IMR-90 (cell line): Measurements from ENCODE around the gene RYR3. TPM values are rescaled to one million over a fixed set of nuclear protein-coding genes. Genes with fewer than 3 reads are reported as not detected.

ENCODE experiments used
- ATAC-seq: fragments of 200-7000 bp; cut with Tn5 transposase; 2 replicates; pipeline ENCODE4 v1.9.1; 2020; ENCODE audit warnings: low read depth, mild to moderate bottlenecking, moderate library complexity
- BruUV-seq: library from RNA; stranded (reverse); fragments of 400-500 nt; replicated peaks from 2 replicates; lab custom pipeline; 2021; lab: Mats Ljungman, UMichigan
- CTCF ChIA-PET: fragments of 300-600 bp; formaldehyde crosslinking; extraction: SDS; loops from one replicate; lab custom pipeline; 2021; ENCODE audit warnings: antibody characterized with exemption; lab: Yijun Ruan, JAX
- POLR2A ChIA-PET: fragments of 300-600 bp; sonication (Branson Sonifier 250); formaldehyde crosslinking; loops from one replicate; lab custom pipeline; 2022; ENCODE audit warnings: antibody characterized with exemption; ENCODE audit not compliant: unreplicated experiment; lab: Charles Lee
- DNase-seq: peaks from one replicate; pipeline ENCODE4 v3.0.0; 2013
- H2AFZ ChIP-seq: replicated peaks from 2 replicates; pipeline ENCODE3; 2013; ENCODE audit warnings: low read length, mild to moderate bottlenecking; ENCODE audit not compliant: poor library complexity
- H2AK5ac ChIP-seq: 2 replicates; pipeline ENCODE4 v1.6.1; 2013; ENCODE audit warnings: low read depth, low read length, inconsistent platforms
- H2AK9ac ChIP-seq: replicated peaks from 2 replicates; pipeline ENCODE3; 2013; ENCODE audit warnings: mild to moderate bottlenecking, low read depth, low read length, moderate library complexity; ENCODE audit not compliant: poor library complexity
- H2BK120ac ChIP-seq: 2 replicates; pipeline ENCODE4 v1.6.1; 2013; ENCODE audit warnings: low read depth, low read length, inconsistent platforms
- H2BK15ac ChIP-seq: 3 replicates; pipeline ENCODE4 v1.6.1; 2013; ENCODE audit warnings: low read depth, low read length, inconsistent platforms
- H2BK20ac ChIP-seq: 2 replicates; pipeline ENCODE4 v1.6.1; 2013; ENCODE audit warnings: low read depth, mild to moderate bottlenecking, inconsistent platforms, low read length, moderate library complexity
- H2BK5ac ChIP-seq: 2 replicates; pipeline ENCODE4 v1.6.1; 2013; ENCODE audit warnings: mild to moderate bottlenecking, low read depth, low read length, inconsistent platforms; ENCODE audit not compliant: poor library complexity, severe bottlenecking
- H3K14ac ChIP-seq: replicated peaks from 2 replicates; pipeline ENCODE4 v1.6.1; 2013; ENCODE audit warnings: low read depth, low read length, inconsistent platforms
- H3K18ac ChIP-seq: 2 replicates; pipeline ENCODE4 v1.6.1; 2013; ENCODE audit warnings: low read depth, low read length, control low read depth
- H3K23ac ChIP-seq: 2 replicates; pipeline ENCODE4 v1.6.1; 2013; ENCODE audit warnings: low read depth, low read length, inconsistent platforms
- H3K27ac ChIP-seq: 2 replicates; pipeline ENCODE4 v1.5.1; 2013; ENCODE audit warnings: mild to moderate bottlenecking, control low read depth, low read length; ENCODE audit not compliant: insufficient read depth
- H3K27me3 ChIP-seq: 2 replicates; pipeline ENCODE4 v1.6.1; 2013; ENCODE audit warnings: low read length; ENCODE audit not compliant: control insufficient read depth, insufficient read depth
- H3K36me3 ChIP-seq: 2 replicates; pipeline ENCODE4 v1.6.1; 2013; ENCODE audit warnings: low read length, mixed read lengths; ENCODE audit not compliant: control insufficient read depth, insufficient read depth
- H3K4ac ChIP-seq: 2 replicates; pipeline ENCODE4 v1.6.1; 2013; ENCODE audit warnings: low read depth, low read length, inconsistent platforms
- H3K4me1 ChIP-seq: 2 replicates; pipeline ENCODE4 v1.6.1; 2013; ENCODE audit warnings: low read length, mixed read lengths; ENCODE audit not compliant: control insufficient read depth, insufficient read depth
- H3K4me2 ChIP-seq: 2 replicates; pipeline ENCODE4 v1.6.1; 2013; ENCODE audit warnings: low read depth, mild to moderate bottlenecking, control low read depth, low read length, moderate library complexity
- H3K4me3 ChIP-seq: 2 replicates; pipeline ENCODE4 v1.5.1; 2013; ENCODE audit warnings: low read depth, mild to moderate bottlenecking, control low read depth, low read length, moderate library complexity; ENCODE audit not compliant: insufficient read depth
- H3K56ac ChIP-seq: 2 replicates; pipeline ENCODE4 v1.6.1; 2013; ENCODE audit warnings: low read length, inconsistent platforms; ENCODE audit not compliant: insufficient read depth; ENCODE audit errors: extremely low read depth
- H3K79me1 ChIP-seq, 2 experiments: 2 replicates each; pipeline ENCODE4 v1.6.1; 2013; ENCODE audit warnings: low read length in 2 of 2, inconsistent platforms in 1 of 2, low read depth in 1 of 2
- H3K9ac ChIP-seq: 2 replicates; pipeline ENCODE4 v1.6.1; 2013; ENCODE audit warnings: low read depth, low read length, control low read depth
- H3K9me1 ChIP-seq: 2 replicates; pipeline ENCODE4 v1.6.1; 2013; ENCODE audit warnings: low read length, inconsistent platforms; ENCODE audit not compliant: insufficient read depth
- H3K9me3 ChIP-seq: 2 replicates; pipeline ENCODE4 v1.6.1; 2013; ENCODE audit warnings: low read length; ENCODE audit not compliant: control insufficient read depth, insufficient read depth
- H4K20me1 ChIP-seq: 2 replicates; pipeline ENCODE4 v1.6.1; 2013; ENCODE audit warnings: low read length, inconsistent platforms; ENCODE audit not compliant: insufficient read depth
- H4K5ac ChIP-seq: 2 replicates; pipeline ENCODE4 v1.6.1; 2013; ENCODE audit warnings: mild to moderate bottlenecking, low read depth, low read length, control low read depth
- H4K8ac ChIP-seq, 2 experiments: 2 replicates each; pipeline ENCODE4 v1.6.1; 2013; ENCODE audit warnings: low read depth in 2 of 2, low read length in 2 of 2, control low read depth in 1 of 2, inconsistent platforms in 1 of 2
- H4K91ac ChIP-seq: 2 replicates; pipeline ENCODE4 v1.6.1; 2013; ENCODE audit warnings: low read depth, low read length, inconsistent platforms; ENCODE audit not compliant: insufficient read depth
- BHLHE40 ChIP-seq: fragments of 150-350 bp; IDR thresholded peaks from 2 replicates; pipeline ENCODE4 v1.6.1; 2016; ENCODE audit warnings: mild to moderate bottlenecking, low read depth, low read length
- CHD1 ChIP-seq: IDR thresholded peaks from 2 replicates; pipeline ENCODE4 v1.6.1; 2012; ENCODE audit warnings: low read depth, low read length, improper control_type of control experiment
- FOS ChIP-seq: fragments of 150-350 bp; IDR thresholded peaks from 2 replicates; pipeline ENCODE4 v1.6.1; 2016; ENCODE audit warnings: low read depth, low read length
- MAZ ChIP-seq: IDR thresholded peaks from 2 replicates; pipeline ENCODE4 v1.6.1; 2012; ENCODE audit warnings: low read depth, mild to moderate bottlenecking, low read length, improper control_type of control experiment, moderate library complexity, borderline replicate concordance
- NFE2L2 ChIP-seq: fragments of 150-350 bp; IDR thresholded peaks from 2 replicates; pipeline ENCODE4 v1.6.1; 2016; ENCODE audit warnings: low read depth, mild to moderate bottlenecking, low read length
- USF2 ChIP-seq: fragments of 150-350 bp; IDR thresholded peaks from 2 replicates; pipeline ENCODE4 v1.6.1; 2017; ENCODE audit warnings: mild to moderate bottlenecking, antibody characterized with exemption, low read length, low read depth
- WGBS, 2 experiments: methylation state at CpG; one replicate each; pipeline versions ENCODE4 v1.1.5 to v1.1.7; 2013; ENCODE audit warnings: missing lambda C conversion rate in 2 of 2; ENCODE audit not compliant: insufficient read length in 1 of 2; ENCODE audit errors: extremely low coverage in 2 of 2; 5-methylcytosine and 5-hydroxymethylcytosine counted together
- dilution Hi-C: fragments of 300-500 bp; cut with HindIII; formaldehyde crosslinking; loops from one replicate; pipeline ENCODE4 v1.14.3; 2018; ENCODE audit warnings: low sequenced_read_pairs; ENCODE audit not compliant: unreplicated experiment
- in situ Hi-C: fragments of 300-500 bp; cut with MboI; formaldehyde crosslinking; loops from 3 replicates; pipeline ENCODE4 v1.14.3; 2019; ENCODE audit warnings: low sequenced_read_pairs, inconsistent platforms, mixed read lengths
- intact Hi-C: fragments of 100-400 bp; cut with micrococcal nuclease; formaldehyde crosslinking; loops from 2 replicates; pipeline ENCODE4 v1.10.0; 2022
- polyA plus RNA-seq, 3 experiments: library from polyadenylated mRNA; depleted of rRNA; stranded (reverse); fragments of >200 nt; gene quantifications; 2 replicates each; pipeline ENCODE4 v1.2.3, GENCODE V29; 2012; ENCODE audit warnings: low replicate concordance in 1 of 3
- total RNA-seq: library from RNA; depleted of rRNA; stranded (reverse); fragments of >200 nt; gene quantifications from 2 replicates; pipeline ENCODE4 v1.2.3, GENCODE V29; 2012

RYR3 gene
- total and polyA plus RNA-seq, 2 of the 4 experiments (the other 2 are of a cell fraction): 0.18 TPM; not detected in 1

DNA sequence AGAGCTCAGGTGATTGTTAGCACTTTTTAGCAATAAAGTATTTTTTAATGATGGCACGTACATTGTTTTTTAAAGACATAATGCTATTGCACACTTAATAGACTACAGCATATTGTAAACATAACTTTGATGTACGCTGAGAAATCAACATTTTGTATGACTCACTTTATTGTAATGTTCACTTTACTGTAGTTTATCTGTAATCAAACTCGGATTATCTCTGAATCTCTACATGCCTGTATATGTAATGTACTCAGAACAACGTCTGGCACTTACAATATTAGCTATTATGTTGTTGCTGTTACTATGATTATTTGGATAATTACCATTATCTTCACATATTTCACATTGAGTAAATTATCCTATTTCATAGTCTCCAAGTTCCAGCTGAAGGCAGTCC, 519.6 kb downstream of the RYR3 start:
- DNase-seq (no peak), ATAC-seq (no peak)
- Histone ChIP-seq H3K27ac (no peak overlapping the region), H2BK5ac (no peak overlapping the region), H3K4ac (no peak overlapping the region), H4K20me1 (no peaks in the 10 kb centered on the region), H2AFZ (no peak overlapping the region), H3K4me3 (no peak overlapping the region), H3K9me1 (no peaks in the 10 kb centered on the region), H2BK15ac (no peak overlapping the region), H3K9ac (no peak overlapping the region), H4K8ac (no peak overlapping the region), H3K23ac (no peak overlapping the region), H2BK20ac (no peak overlapping the region), H4K5ac (no peak overlapping the region), H2AK9ac (no peak overlapping the region), H3K4me1 (no peaks in the 10 kb centered on the region), H3K18ac (no peak overlapping the region), H4K91ac (no peak overlapping the region), H3K14ac (no peak overlapping the region), H3K79me1 (no peaks in the 10 kb centered on the region), H3K27me3 (no peaks in the 10 kb centered on the region; the same call in 1 of the 2 replicates), H3K56ac (no peak overlapping the region), H3K9me3 (no peaks in the 10 kb centered on the region), H3K36me3 (no peaks in the 10 kb centered on the region), H2AK5ac (no peak overlapping the region), H2BK120ac (no peak overlapping the region), H3K4me2 (no peak overlapping the region)
- in situ Hi-C loops: no loop called here
- intact Hi-C loops: no loop called here
- ChIA-PET POLR2A (no interaction called here), CTCF (no interaction called here)
- TF ChIP-seq NFE2L2 (no peak), MAZ (no peak), CHD1 (no peak), USF2 (no peak), FOS (no peak), BHLHE40 (no peak)
- dilution Hi-C loops: no loop called here
- no TSS peak for BruUV-seq
- WGBS, 2 experiments: no CpG with 5 or more reads among the region's 4 CpGs
